Measurements from ENCODE around the gene PPP1R12B. TPM values are rescaled to one million over a fixed set of nuclear protein-coding genes. Genes with fewer than 3 reads are reported as not detected.
"Not testable (repeated sequence)": the region's sequence is repeated elsewhere in the genome, so short reads cannot be mapped to it uniquely, and the experiment has no call there.

The PPP1R12B gene
- total RNA-seq, 2 experiments from 2014 or later, result 26.9 to 27.7 TPM

DNA sequence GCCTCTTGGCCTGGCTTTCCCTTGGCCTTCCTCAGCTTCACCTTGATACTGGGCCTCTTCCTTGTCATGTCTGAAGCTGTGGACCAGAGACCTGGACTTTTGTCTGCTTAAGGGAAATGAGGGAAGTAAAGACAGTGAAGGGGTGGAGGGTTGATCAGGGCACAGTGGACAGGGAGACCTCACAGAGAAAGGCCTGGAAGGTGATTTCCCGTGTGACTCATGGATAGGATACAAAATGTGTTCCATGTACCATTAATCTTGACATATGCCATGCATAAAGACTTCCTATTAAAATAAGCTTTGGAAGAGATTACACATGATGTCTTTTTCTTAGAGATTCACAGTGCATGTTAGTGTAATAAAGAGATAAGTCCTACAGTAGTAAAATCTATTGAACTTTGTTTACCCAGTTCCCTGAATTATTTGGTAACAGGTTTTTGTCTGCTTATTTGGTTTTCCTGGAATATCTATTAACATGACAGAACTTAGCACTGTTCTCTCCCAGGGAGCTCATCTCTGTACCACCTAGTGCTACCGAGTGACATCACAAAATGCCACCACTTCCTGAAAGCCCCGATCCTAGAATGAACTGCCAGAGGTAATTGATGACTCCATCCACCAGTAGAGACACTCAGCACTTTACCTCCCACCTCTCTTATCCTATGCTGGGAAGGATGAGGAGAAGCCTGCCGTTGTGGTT, 29.0 kb upstream of the PPP1R12B start:
- Mint-ChIP-seq H3K4me1 (peaks cover 9% of the 10 kb centered on the region), H3K9me3 (no peaks in the 10 kb centered on the region), H3K4me3 (no peak overlapping the region), H3K27ac (peak overlapping the region; percentile 16), H3K36me3 (no peaks in the 10 kb centered on the region), H3K27me3 (peaks cover 15% of the 10 kb centered on the region)
- ATAC-seq (ENCODE audit: low read depth) (no peak), DNase-seq (no peak)
- POLR2A ChIA-PET, result no interaction called here

DNA sequence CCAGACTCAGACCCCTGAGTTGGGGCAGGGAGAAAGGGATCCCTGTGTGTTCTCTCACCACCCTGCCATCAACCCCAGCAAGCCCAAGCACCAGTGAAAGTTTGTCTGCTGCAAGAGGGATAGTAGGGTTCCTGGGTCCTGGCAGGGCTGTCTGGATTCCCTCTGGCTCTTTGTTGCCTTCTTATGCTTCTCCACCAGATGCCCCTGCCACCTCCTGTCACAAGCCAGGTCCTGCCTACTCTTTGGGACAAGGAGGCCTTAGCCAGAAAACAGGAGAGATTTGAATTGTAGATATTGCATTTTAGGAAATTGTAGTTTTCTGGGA, 28.5 kb upstream of the PPP1R12B start:
- Mint-ChIP-seq H3K27ac (no peak overlapping the region), H3K4me1 (peaks cover 9% of the 10 kb centered on the region), H3K36me3 (no peaks in the 10 kb centered on the region), H3K27me3 (peaks cover 15% of the 10 kb centered on the region), H3K4me3 (no peak overlapping the region), H3K9me3 (no peaks in the 10 kb centered on the region)
- DNase-seq, result no peak
- POLR2A ChIA-PET, result no interaction called here
- ATAC-seq (ENCODE audit: low read depth), result no peak

DNA sequence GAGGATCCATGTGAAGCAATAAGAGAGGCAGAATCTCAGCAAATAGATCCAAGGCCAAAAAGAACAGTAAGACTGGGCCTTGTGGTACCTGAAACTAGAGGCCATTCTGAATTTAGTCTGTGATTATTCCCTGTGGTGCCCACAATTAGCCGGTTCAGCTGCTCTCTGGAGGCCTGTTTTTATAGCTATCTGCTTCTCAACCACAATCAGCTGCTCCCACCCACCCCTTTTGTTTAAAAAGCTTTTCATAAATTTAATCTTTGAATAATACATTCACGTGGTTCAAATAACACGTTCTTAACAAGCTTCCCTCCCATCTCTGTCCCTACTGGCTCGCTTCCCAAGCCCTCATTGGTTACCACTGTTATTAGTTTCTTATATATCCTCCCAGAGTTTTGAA, 24.8 kb upstream of the PPP1R12B start:
- Mint-ChIP-seq H3K9me3 (no peaks in the 10 kb centered on the region), H3K27me3 (peaks cover 9% of the 10 kb centered on the region), H3K4me3 (no peak overlapping the region), H3K36me3 (peaks cover 4% of the 10 kb centered on the region), H3K27ac (no peak overlapping the region), H3K4me1 (peaks cover 16% of the 10 kb centered on the region)
- ATAC-seq (ENCODE audit: low read depth) (no peak), DNase-seq (no peak)
- POLR2A ChIA-PET, result no interaction called here

DNA sequence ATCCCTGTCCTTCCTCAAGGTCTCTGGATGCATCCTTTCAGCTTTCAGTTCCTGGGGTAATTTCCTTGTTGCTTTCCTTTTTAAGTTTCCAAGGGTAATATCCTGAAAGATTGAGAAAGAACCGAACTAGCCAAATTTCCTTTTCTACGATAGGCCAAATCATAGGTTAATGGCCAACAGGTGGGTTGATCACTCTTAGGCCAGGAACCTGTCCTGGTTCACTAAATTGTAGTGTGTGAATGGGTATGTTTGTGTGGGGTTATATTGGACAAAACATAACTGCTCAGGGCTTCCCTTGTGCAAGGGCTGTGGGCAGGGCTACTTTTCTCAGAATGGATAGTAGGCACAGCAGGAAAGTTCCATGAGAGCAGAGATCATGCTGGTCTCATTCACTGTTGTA, 23.9 kb upstream of the PPP1R12B start:
- Mint-ChIP-seq H3K36me3 (peaks cover 9% of the 10 kb centered on the region), H3K4me3 (no peak overlapping the region), H3K4me1 (peaks cover 11% of the 10 kb centered on the region), H3K9me3 (no peaks in the 10 kb centered on the region), H3K27me3 (peaks cover 9% of the 10 kb centered on the region), H3K27ac (no peak overlapping the region)
- POLR2A ChIA-PET, result no interaction called here
- ATAC-seq (ENCODE audit: low read depth), result no peak
- no peak for DNase-seq

DNA sequence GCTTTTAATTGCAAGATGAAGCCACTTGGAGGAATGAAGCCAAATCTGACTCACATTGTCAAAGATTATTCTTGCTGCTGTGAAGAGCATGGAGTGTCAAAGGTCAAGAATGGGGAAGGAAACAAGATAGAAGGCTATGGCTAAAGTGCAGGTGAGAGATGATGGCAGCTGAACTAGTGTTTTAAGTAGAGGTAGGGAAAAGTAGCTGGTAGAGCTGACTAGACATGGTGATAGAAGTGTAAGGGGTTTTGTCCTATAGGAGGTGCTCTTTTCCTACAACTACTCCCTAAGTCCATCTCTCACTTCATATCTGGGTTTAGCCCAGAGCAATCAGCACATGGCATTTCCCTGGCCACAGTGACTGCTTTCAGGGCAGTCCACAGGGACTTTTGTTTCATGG, 18.6 kb upstream of the PPP1R12B start:
- H3K9me3 Mint-ChIP-seq, result no peaks in the 10 kb centered on the region
- peaks cover 13% of the 10 kb centered on the region for H3K4me1 Mint-ChIP-seq
- POLR2A ChIA-PET, result interaction anchor here (3.7 kb wide), 1 partner anchor 12 kb away, joined by 13 read pairs; the partner anchor contains the start of gene UBE2T
- H3K27ac Mint-ChIP-seq, result no peak overlapping the region
- H3K36me3 Mint-ChIP-seq, result peaks cover 44% of the 10 kb centered on the region
- H3K4me3 Mint-ChIP-seq, result no peak overlapping the region
- DNase-seq (no peak), ATAC-seq (ENCODE audit: low read depth) (no peak)
- H3K27me3 Mint-ChIP-seq, result no peaks in the 10 kb centered on the region

DNA sequence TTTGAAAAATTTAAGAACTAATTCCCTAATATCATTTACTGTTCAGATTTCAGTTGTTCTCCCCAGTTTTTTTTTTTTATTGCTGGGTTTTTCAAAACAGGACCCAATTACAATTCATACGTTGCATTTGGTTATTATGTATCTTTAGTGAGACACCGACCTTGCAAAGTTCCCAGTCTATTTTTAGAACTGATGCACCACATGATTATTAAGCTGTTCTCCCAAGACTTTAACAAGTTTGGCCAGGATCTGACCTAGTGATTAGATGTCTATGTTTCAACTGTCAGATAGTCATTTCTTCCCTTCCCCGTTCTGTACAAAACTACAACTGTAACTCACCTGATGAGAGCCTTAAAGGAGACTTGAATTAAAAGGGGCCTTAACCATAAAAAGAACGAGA, 14.6 kb upstream of the PPP1R12B start:
- no peaks in the 10 kb centered on the region for H3K9me3 Mint-ChIP-seq
- no peak overlapping the region for H3K4me3 Mint-ChIP-seq
- ATAC-seq (ENCODE audit: low read depth) (no peak), DNase-seq (no peak)
- H3K4me1 Mint-ChIP-seq, result peaks cover 16% of the 10 kb centered on the region
- peaks cover 46% of the 10 kb centered on the region for H3K36me3 Mint-ChIP-seq
- POLR2A ChIA-PET, result no interaction called here
- H3K27ac Mint-ChIP-seq, result no peak overlapping the region
- H3K27me3 Mint-ChIP-seq, result no peaks in the 10 kb centered on the region

DNA sequence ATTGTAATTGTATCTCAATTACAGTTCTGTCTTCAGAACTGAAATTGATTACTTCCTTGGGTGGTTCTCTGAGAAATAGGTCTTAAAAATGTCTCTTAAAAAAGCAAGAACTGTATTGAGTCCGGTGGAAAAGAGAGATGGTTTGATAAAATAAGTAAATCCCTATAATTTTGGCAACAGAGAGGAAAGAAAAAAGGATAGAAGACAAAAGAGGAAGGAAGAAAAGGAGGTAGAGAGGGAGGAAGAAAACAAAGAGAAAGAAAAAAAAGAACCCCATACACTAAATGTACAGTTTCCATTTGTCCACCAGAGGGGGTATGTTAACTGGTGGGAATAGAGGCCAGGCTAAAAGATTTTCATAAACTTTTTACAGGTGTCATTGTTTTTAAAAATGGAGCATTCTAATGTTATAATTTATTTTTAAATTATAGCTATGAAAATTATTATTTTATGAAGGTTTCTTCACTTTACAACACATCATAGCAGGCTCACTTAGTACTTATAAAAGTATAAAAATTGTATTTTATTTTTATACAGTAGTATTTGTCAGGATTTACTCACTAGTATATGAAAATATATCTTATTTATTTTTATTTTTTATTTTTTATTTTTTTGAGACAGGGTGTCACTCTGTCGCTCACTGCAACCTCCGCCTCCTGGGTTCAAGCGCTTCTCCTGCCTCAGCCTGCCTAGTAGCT, 4.7 kb upstream of the PPP1R12B start:
- DNase-seq (no peak), ATAC-seq (ENCODE audit: low read depth) (no peak)
- Mint-ChIP-seq H3K27me3 (no peaks in the 10 kb centered on the region), H3K9me3 (no peaks in the 10 kb centered on the region), H3K4me3 (peak overlapping the region; percentile 75), H3K4me1 (peaks cover 32% of the 10 kb centered on the region), H3K27ac (peak overlapping the region; percentile 70), H3K36me3 (peaks cover 8% of the 10 kb centered on the region)
- POLR2A ChIA-PET, result no interaction called here

DNA sequence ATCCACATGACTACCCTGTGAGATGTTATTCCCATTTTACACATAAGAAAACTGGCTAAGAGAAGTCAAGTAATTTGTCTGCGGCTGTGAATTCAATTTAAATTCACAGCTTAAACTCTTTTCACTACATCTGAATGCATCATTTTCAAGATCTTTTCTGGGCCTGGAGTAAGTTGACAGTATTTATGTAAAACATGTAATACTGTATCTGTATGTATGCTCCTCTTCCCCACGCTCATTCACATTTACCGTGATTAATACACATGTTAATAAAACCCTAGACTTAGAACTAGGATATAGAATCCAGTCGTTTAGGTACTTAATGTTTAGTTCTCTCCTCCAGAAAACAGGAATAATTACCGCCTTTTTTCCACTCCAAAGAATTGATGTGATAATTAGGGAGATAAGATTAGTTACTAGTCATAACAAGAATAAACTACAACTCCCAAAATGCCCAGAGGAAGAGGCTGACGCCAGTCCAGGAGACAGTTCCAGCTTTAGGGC, 442 bp upstream of the PPP1R12B start:
- no peak for DNase-seq
- Mint-ChIP-seq H3K27me3 (no peaks in the 10 kb centered on the region), H3K9me3 (no peaks in the 10 kb centered on the region), H3K4me3 (peak overlapping the region; percentile 92), H3K27ac (peak overlapping the region; percentile 96), H3K36me3 (no peaks in the 10 kb centered on the region), H3K4me1 (peaks cover 26% of the 10 kb centered on the region)
- no peak for ATAC-seq (ENCODE audit: low read depth)
- POLR2A ChIA-PET, result interaction anchor here (1.1 kb wide), 1 partner anchor 13 kb away, joined by 3 read pairs; no protein-coding TSS in a partner anchor

DNA sequence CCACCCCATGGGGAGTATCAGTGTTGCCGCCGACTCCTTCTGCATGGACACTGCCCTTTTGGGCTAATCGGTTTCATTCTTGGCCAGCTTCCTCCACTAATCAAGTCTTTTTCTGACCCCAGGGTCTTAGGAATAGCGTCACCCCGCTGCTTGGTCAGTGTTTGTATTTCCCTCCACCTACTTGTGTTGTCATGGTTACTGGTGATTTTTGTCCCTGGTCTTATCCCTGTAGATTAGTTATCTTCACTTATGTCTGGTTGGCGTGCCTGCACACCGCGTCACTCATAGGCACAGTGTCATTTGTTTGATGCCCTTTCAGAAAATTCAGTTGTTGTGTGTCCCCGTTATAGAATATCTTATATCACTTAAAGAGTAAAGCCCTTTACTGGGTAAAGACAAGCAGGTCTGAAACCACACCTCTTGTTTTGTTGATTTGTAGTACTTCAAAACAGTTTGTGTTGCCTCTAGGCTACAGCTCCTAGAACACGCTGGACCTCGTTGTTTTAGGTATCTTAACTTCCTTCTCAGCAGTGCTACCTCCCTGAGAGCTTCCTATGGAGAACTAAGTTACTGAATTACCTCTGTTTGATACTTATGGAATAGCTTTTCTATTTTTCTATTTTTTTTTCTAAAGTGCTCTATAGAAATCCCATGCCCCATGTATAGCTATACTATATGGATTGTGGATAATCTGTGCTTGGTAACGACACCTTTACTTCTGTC, 868 bp downstream of the PPP1R12B start:
- Mint-ChIP-seq H3K36me3 (no peaks in the 10 kb centered on the region), H3K27ac (peak overlapping the region; percentile 96)
- POLR2A ChIA-PET, result interaction anchor here (1.3 to 2.9 kb wide), 2 partner anchors 8 to 187 kb away, joined by 3 to 22 read pairs; partner anchors contain the start of gene UBE2T

DNA sequence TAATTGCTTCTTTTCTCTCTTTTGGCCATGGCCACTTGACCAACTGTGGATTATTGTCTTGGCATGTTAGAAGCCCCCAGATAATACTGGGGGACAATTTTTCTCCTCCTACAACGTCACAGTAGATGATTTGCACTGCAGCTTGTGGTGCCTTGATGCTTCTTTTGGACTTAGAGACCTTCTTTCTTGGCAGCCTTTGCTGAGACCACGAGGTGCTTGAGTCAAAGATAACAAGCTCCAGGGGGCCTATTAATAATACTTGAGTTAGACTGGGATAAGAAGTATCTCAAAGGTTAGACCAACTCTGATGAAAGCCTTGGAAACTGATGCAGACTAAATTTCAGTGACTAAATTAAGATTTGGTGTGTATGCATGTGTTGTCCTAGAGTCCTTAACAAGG, 3.2 kb downstream of the PPP1R12B start:
- POLR2A ChIA-PET, result interaction anchor here (2.9 kb wide), 1 partner anchor 10 kb away, joined by 22 read pairs; the partner anchor contains the start of gene UBE2T
- H3K36me3 Mint-ChIP-seq, result no peaks in the 10 kb centered on the region
- no peak for ATAC-seq (ENCODE audit: low read depth)

More for the DNA sequence above, 868 bp downstream of the PPP1R12B start:
- DNase-seq (no peak), ATAC-seq (ENCODE audit: low read depth) (no peak)
- no peaks in the 10 kb centered on the region for H3K9me3 Mint-ChIP-seq
- H3K4me1 Mint-ChIP-seq, result peaks cover 21% of the 10 kb centered on the region
- H3K27me3 Mint-ChIP-seq, result no peaks in the 10 kb centered on the region
- peak overlapping the region; percentile 92 for H3K4me3 Mint-ChIP-seq

DNA sequence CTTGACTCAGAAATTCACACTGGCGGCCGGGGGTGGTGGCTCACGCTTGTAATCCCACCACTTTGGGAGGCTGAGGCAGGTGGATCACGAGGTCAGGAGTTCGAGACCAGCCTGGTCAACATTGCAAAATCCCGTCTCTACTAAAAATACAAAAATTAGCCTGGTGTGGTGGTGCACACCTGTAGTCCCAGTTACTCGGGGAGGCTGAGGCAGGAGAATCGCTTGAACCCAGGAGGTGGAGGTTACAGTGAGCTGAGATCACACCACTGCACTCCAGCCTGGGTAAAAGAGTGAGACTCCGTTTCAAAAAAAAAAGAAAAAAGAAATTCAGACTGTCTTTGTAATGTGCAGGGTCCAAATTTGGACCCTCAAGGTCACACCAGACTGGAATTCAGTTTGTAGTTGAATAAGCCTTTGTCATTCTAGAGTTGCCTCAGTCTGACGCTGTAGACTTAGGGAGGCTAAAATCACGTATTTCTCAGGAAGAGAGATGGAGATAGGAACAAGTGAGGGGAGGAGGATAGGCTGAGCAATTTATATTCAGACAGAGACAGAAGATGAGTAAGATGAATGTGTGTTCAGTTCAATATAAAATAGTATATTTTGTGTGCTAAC, 4.2 kb downstream of the PPP1R12B start:
- H3K4me1 Mint-ChIP-seq, result peaks cover 20% of the 10 kb centered on the region
- H3K36me3 Mint-ChIP-seq; H3K4me3 Mint-ChIP-seq; H3K27ac Mint-ChIP-seq; H3K27me3 Mint-ChIP-seq; DNase-seq; H3K9me3 Mint-ChIP-seq; ATAC-seq (ENCODE audit: low read depth); POLR2A ChIA-PET: not testable (repeated sequence)

More for the DNA sequence above, 3.2 kb downstream of the PPP1R12B start:
- Mint-ChIP-seq H3K27ac (no peak overlapping the region), H3K4me3 (no peak overlapping the region), H3K4me1 (peaks cover 21% of the 10 kb centered on the region), H3K27me3 (no peaks in the 10 kb centered on the region), H3K9me3 (no peaks in the 10 kb centered on the region)
- DNase-seq, result no peak

DNA sequence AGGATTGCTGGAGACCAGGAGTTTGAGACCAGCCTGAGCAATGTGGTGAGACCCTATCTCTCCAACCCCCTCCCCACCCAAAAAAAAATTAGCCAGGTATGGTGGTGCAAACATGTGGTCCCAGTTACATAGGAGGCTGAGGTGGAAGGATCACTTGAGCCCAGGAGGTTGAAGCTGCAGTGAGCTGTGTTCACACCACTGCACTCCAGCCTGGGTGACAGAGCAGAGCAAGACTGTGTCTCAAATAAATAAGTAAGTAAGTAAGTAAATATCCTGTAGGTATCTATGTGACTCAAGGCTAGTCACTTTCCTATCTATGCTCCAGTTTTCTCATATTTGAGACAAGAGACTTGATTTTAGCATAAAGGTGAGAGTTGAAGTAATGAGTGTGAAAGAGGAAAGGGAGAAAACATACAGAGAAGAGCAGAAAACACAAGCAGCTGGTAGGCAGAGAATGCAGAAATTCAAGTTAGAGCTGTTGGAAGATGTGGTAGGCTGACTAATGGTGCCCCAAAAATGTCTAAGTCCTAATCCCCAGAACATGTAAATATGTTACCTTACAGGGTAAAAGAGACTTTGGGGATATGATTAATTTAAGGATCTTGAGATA, 7.5 kb downstream of the PPP1R12B start:
- no peak overlapping the region for H3K4me3 Mint-ChIP-seq
- H3K27ac Mint-ChIP-seq, result no peak overlapping the region
- H3K9me3 Mint-ChIP-seq, result no peaks in the 10 kb centered on the region
- ATAC-seq (ENCODE audit: low read depth), result no peak
- POLR2A ChIA-PET, result no interaction called here
- H3K36me3 Mint-ChIP-seq, result no peaks in the 10 kb centered on the region
- no peaks in the 10 kb centered on the region for H3K27me3 Mint-ChIP-seq
- peaks cover 3% of the 10 kb centered on the region for H3K4me1 Mint-ChIP-seq
- DNase-seq, result no peak

DNA sequence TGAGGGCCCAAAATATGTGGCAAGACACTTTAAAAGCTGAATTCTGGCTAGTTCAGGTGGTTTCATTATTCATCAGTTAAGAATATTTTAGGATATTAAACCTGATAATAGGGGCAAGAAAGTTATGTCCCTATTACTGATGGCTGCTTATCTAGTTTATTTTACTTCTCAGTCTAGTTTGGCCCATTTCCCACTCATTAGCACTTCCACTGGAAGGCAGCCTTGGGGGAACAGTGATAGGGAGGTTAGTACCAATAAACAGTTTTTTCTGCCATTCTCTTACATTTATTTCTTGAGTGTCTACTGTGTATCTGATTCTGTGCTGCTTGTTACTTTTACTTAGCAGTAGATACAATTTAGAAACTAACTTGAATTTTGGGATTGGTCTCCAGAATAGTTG, 9.0 kb downstream of the PPP1R12B start:
- Mint-ChIP-seq H3K27ac (no peak overlapping the region), H3K4me3 (no peak overlapping the region), H3K9me3 (no peaks in the 10 kb centered on the region), H3K27me3 (no peaks in the 10 kb centered on the region), H3K36me3 (no peaks in the 10 kb centered on the region), H3K4me1 (peaks cover 3% of the 10 kb centered on the region)
- POLR2A ChIA-PET, result no interaction called here
- DNase-seq (no peak), ATAC-seq (ENCODE audit: low read depth) (no peak)

Data from activated naive CD8-positive, alpha-beta T cell treated with anti-CD3 and anti-CD28 coated beads, Interleukin-2, amount 10 ng/mL, durations not matched to agents 7 days and 5 days (primary cell).